K562 (cell line): ENCODE results near the gene AK4. TPM values are rescaled to one million over a fixed set of nuclear protein-coding genes. Genes with fewer than 3 reads are reported as not detected.
A peak's percentile ranks its signal among the peaks of the same experiment; 100 is the strongest.

Experiments
- C11orf30 ChIP-seq: fragments of 450-650 bp; IDR thresholded peaks from 2 replicates; pipeline ENCODE4 v1.6.1; 2016; ENCODE audit warnings: low read depth, mild to moderate bottlenecking
- CTCFL ChIP-seq: IDR thresholded peaks from 2 replicates; pipeline ENCODE4 v1.6.1; 2011; ENCODE audit warnings: borderline replicate concordance, low read depth, mild to moderate bottlenecking, moderate library complexity, low read length; ENCODE audit not compliant: insufficient read depth, poor library complexity, severe bottlenecking
- DNMT1 ChIP-seq: fragments of 450-650 bp; IDR thresholded peaks from 2 replicates; pipeline ENCODE4 v1.6.1; 2016; ENCODE audit warnings: antibody characterized with exemption, mild to moderate bottlenecking
- MAFG ChIP-seq: fragments of 450-650 bp; conservative IDR thresholded peaks from 2 replicates; pipeline ENCODE4 v1.6.1; 2016; ENCODE audit warnings: missing genetic modification characterization, missing compliant biosample characterization
- MAFK ChIP-seq: IDR thresholded peaks from 2 replicates; pipeline ENCODE4 v1.6.1; 2011; ENCODE audit warnings: low read length, improper control_type of control experiment
- NEUROD1 ChIP-seq: fragments of 150-350 bp; IDR thresholded peaks from 2 replicates; pipeline ENCODE4 v1.6.1; 2014; ENCODE audit warnings: borderline replicate concordance, low read length, low read depth; ENCODE audit not compliant: partially characterized antibody
- NFE2 ChIP-seq: IDR thresholded peaks from 2 replicates; pipeline ENCODE4 v1.6.1; 2014; ENCODE audit warnings: antibody characterized with exemption, low read depth
- POLR3A ChIP-seq: IDR thresholded peaks from 2 replicates; pipeline ENCODE4 v1.6.1; 2011; ENCODE audit warnings: borderline replicate concordance, mild to moderate bottlenecking, moderate library complexity; ENCODE audit not compliant: insufficient read length, insufficient read depth; ENCODE audit errors: extremely low read depth
- SETDB1 ChIP-seq: IDR thresholded peaks from one replicate; pipeline ENCODE4 v1.6.1; 2012; ENCODE audit warnings: low read length, control low read depth, inconsistent platforms
- ZBTB40 ChIP-seq, 2 experiments: fragments of 450-650 bp in 1 of 2; sonication (generic) in 1 of 2; formaldehyde crosslinking in 1 of 2; IDR thresholded peaks; 2 replicates each; pipeline versions ENCODE4 v1.7.1 to v1.9.0; 2016 to 2022; ENCODE audit warnings: inconsistent platforms in 1 of 2, mild to moderate bottlenecking in 1 of 2, missing genetic modification reagents in 1 of 2
- ZBTB7A ChIP-seq: IDR thresholded peaks from 2 replicates; pipeline ENCODE4 v1.6.1; 2011; ENCODE audit warnings: low read depth, mild to moderate bottlenecking, low read length, moderate library complexity, borderline replicate concordance; ENCODE audit not compliant: control insufficient read depth
- ZNF253 ChIP-seq: fragments of 250-450 bp; sonication (Bioruptor Pico); conservative IDR thresholded peaks from 2 replicates; pipeline ENCODE4 v1.6.1; 2021; ENCODE audit warnings: mild to moderate bottlenecking
- ZNF316 ChIP-seq: fragments of 450-650 bp; IDR thresholded peaks from 2 replicates; pipeline ENCODE4 v1.6.1; 2016
- ZNF57 ChIP-seq: fragments of 450-650 bp; formaldehyde crosslinking; IDR thresholded peaks from 2 replicates; pipeline ENCODE4 v1.4.0; 2020; ENCODE audit warnings: mild to moderate bottlenecking, moderate library complexity
- ZNF740 ChIP-seq, 3 experiments: fragments of 200-800 bp in 1 of 3; sonication (Bioruptor generic) in 1 of 3; sonication (generic) in 1 of 3; formaldehyde crosslinking in 1 of 3; IDR thresholded peaks; 2 replicates each; pipeline versions ENCODE4 v1.6.1 to v1.8.0; 2016 to 2022; ENCODE audit warnings: mild to moderate bottlenecking in 2 of 3, missing compliant biosample characterization in 2 of 3, missing genetic modification characterization in 2 of 3, missing genetic modification reagents in 1 of 3
- ZSCAN32 ChIP-seq: fragments of 450-650 bp; formaldehyde crosslinking; IDR thresholded peaks from 2 replicates; pipeline ENCODE4 v1.4.0; 2020; ENCODE audit warnings: mild to moderate bottlenecking, moderate library complexity
- polyA plus RNA-seq, 8 experiments: library from polyadenylated mRNA; depleted of rRNA in 4 of 8; stranded (reverse) in 5 of 8; unstranded in 3 of 8; fragments of >200 nt; fragmentation: Nextera tagmentation in 2 of 8; fragmentation: Illumina TruSeq in 1 of 8; extraction: Ambion mirVana in 2 of 8; extraction: Trizol in 1 of 8; gene quantifications; 2 replicates each; pipeline versions ENCODE4 v1.2.1 to v1.2.3, GENCODE V29; 2011 to 2014; ENCODE audit warnings: inconsistent platforms in 1 of 8, missing spikeins in 1 of 8
- total RNA-seq, 7 experiments: library from RNA; depleted of rRNA in 6 of 7; stranded (reverse); fragments of >200 nt in 6 of 7; fragmentation: Illumina TruSeq in 2 of 7; extraction: Trizol in 2 of 7; gene quantifications; 2 replicates each; pipeline versions ENCODE4 v1.2.1 to v1.2.3, GENCODE V29; 2011 to 2021; ENCODE audit warnings: low replicate concordance in 1 of 7

AK4 gene
- total and polyA plus RNA-seq, 9 of the 15 experiments (the other 6 are each of a cell fraction or from before 2014, with no cell fraction given): 10.4 to 96.6 (median 21.5) TPM

GRCh38 chr1:65266476-65266875, 118.5 kb downstream of the AK4 start (continued):
- TF ChIP-seq SETDB1 (no peak), NFE2 (peak; percentile 77), POLR3A (no peak), ZNF57 (CRISPR knock-in tag) (no peak), ZNF316 (peak; percentile 81), ZSCAN32 (CRISPR knock-in tag) (no peak), ZNF253 (no peak), NEUROD1 (no peak), MAFK (peak; percentile 39; the same call in 1 of the 2 replicates), C11orf30 (peak; percentile 49; the same call in 1 of the 2 replicates), CTCFL (no peak), ZBTB7A (no peak), DNMT1 (no peak), ZNF740 (CRISPR knock-in tag; IDR thresholded peaks at IDR 0.05) (no peak), ZNF740 (tag; IDR thresholded peaks at IDR 0.05) (no peak), ZBTB40 (IDR thresholded peaks at IDR 0.05) (no peak), ZBTB40 (CRISPR knock-in tag; IDR thresholded peaks at IDR 0.05) (no peak), MAFG (tag) (peak; percentile 84)
